ENCODE measurements around the gene ARHGAP23.

Gene ARHGAP23

GRCh38 chr17:38440614-38441397, 12.5 kb downstream of the ARHGAP23 start:
- no peak for DNase-seq (ENCODE audit: low read depth, low spot score)
- H3K27ac ChIP-seq: no peak overlapping the region

GRCh38 chr17:38441429-38442061, 13.3 kb downstream of the ARHGAP23 start:
- no peak overlapping the region for H3K27ac ChIP-seq
- DNase-seq (ENCODE audit: low read depth, low spot score): no peak

- no peak overlapping the region for H3K27ac ChIP-seq
- no peak for DNase-seq (ENCODE audit: low read depth, low spot score)
Observed at GRCh38 chr17:38442548-38442947, 14.3 kb downstream of the ARHGAP23 start.

- no peak overlapping the region for H3K27ac ChIP-seq
- no peak for DNase-seq (ENCODE audit: low read depth, low spot score)
Observed at GRCh38 chr17:38443356-38444031, 15.2 kb downstream of the ARHGAP23 start.

- DNase-seq (ENCODE audit: low read depth, low spot score): no peak
- no peak overlapping the region for H3K27ac ChIP-seq
Observed at GRCh38 chr17:38444151-38444550, 15.9 kb downstream of the ARHGAP23 start.

- peak overlapping the region; percentile 73 for H3K27ac ChIP-seq
- DNase-seq (ENCODE audit: low read depth, low spot score): no peak
Observed at GRCh38 chr17:38447502-38448085, 19.3 kb downstream of the ARHGAP23 start.

- DNase-seq (ENCODE audit: low read depth, low spot score): no peak
- H3K27ac ChIP-seq: peak overlapping the region; percentile 73
Observed at GRCh38 chr17:38448208-38448771, 20.0 kb downstream of the ARHGAP23 start.

GRCh38 chr17:38449364-38449763, 21.1 kb downstream of the ARHGAP23 start:
- H3K27ac ChIP-seq: peak overlapping the region; percentile 73

GRCh38 chr17:38450557-38451029, 22.3 kb downstream of the ARHGAP23 start:
- H3K27ac ChIP-seq: peak overlapping the region; percentile 73
- DNase-seq (ENCODE audit: low read depth, low spot score): no peak

More at GRCh38 chr17:38449364-38449763, 21.1 kb downstream of the ARHGAP23 start:
- DNase-seq (ENCODE audit: low read depth, low spot score): peak; percentile 66

- no peak for DNase-seq (ENCODE audit: low read depth, low spot score)
- peak overlapping the region; percentile 73 for H3K27ac ChIP-seq
Observed at GRCh38 chr17:38451030-38451839, 23.0 kb downstream of the ARHGAP23 start.

GRCh38 chr17:38451840-38452529, 23.7 kb downstream of the ARHGAP23 start:
- peak overlapping the region; percentile 73 for H3K27ac ChIP-seq
- no peak for DNase-seq (ENCODE audit: low read depth, low spot score)

GRCh38 chr17:38452719-38453118, 24.5 kb downstream of the ARHGAP23 start:
- DNase-seq (ENCODE audit: low read depth, low spot score): no peak
- peak overlapping the region; percentile 73 for H3K27ac ChIP-seq

GRCh38 chr17:38453951-38454421, 25.7 kb downstream of the ARHGAP23 start:
- DNase-seq (ENCODE audit: low read depth, low spot score): no peak
- H3K27ac ChIP-seq: peak overlapping the region; percentile 73

- peak overlapping the region; percentile 73 for H3K27ac ChIP-seq
- peak; percentile 49 for DNase-seq (ENCODE audit: low read depth, low spot score)
Observed at GRCh38 chr17:38454532-38454931, 26.3 kb downstream of the ARHGAP23 start.

GRCh38 chr17:38455288-38455915, 27.1 kb downstream of the ARHGAP23 start:
- peak overlapping the region; percentile 73 for H3K27ac ChIP-seq
- no peak for DNase-seq (ENCODE audit: low read depth, low spot score)

GRCh38 chr17:38456031-38456815, 28.0 kb downstream of the ARHGAP23 start:
- no peak overlapping the region for H3K27ac ChIP-seq
- no peak for DNase-seq (ENCODE audit: low read depth, low spot score)

GRCh38 chr17:38457577-38458371, 29.5 kb downstream of the ARHGAP23 start:
- H3K27ac ChIP-seq: no peak overlapping the region
- no peak for DNase-seq (ENCODE audit: low read depth, low spot score)

Data from epithelial cell of prostate (primary cell).